Astrocyte of the spinal cord (primary cell): Measurements from ENCODE around the gene SHQ1.

Source experiments
- DNase-seq: peaks from one replicate; pipeline ENCODE4 v3.0.0; 2011; ENCODE audit warnings: low read depth, low spot score
- H3K4me3 ChIP-seq: 2 replicates; pipeline ENCODE4 v1.5.1; 2011; ENCODE audit warnings: low read depth, mild to moderate bottlenecking, low read length, moderate library complexity
- in situ Hi-C: cut with HindIII; loops from 2 replicates; pipeline ENCODE4 v1.10.0; 2017; ENCODE audit warnings: low sequenced_read_pairs
- TF ChIP-seq, protein P1 (sequence below): IDR thresholded peaks from 2 replicates; pipeline ENCODE4 v1.5.1; 2012; ENCODE audit warnings: low read depth, mild to moderate bottlenecking, low read length, inconsistent platforms

SHQ1 gene

DNA sequence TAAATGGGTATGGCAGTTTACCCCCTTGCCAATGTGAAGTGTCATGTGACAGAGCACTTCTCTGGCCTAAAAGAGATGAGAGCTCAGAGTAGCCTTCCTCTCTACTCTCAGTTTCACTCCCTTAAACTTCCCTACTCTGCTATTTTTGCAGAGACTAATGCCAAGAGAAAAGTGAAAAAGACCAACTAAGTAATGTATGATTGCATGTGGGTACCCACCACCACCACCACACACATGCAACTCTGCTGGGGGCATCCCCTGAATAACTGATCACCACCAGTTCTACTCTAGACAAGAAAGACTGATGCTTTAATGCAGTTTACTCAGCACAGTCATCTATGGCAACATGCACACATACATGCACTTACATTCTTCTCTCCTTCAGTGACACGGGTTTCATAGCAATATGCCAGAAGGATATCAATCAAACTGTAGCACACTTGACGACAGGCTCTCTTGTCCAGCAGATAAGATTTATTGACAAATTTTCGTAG, 31.3 kb downstream of the SHQ1 start:
- TF ChIP-seq, protein P1, sequence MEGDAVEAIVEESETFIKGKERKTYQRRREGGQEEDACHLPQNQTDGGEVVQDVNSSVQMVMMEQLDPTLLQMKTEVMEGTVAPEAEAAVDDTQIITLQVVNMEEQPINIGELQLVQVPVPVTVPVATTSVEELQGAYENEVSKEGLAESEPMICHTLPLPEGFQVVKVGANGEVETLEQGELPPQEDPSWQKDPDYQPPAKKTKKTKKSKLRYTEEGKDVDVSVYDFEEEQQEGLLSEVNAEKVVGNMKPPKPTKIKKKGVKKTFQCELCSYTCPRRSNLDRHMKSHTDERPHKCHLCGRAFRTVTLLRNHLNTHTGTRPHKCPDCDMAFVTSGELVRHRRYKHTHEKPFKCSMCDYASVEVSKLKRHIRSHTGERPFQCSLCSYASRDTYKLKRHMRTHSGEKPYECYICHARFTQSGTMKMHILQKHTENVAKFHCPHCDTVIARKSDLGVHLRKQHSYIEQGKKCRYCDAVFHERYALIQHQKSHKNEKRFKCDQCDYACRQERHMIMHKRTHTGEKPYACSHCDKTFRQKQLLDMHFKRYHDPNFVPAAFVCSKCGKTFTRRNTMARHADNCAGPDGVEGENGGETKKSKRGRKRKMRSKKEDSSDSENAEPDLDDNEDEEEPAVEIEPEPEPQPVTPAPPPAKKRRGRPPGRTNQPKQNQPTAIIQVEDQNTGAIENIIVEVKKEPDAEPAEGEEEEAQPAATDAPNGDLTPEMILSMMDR = no peak
- in situ Hi-C loops = no loop called here
- H3K4me3 ChIP-seq = no peak overlapping the region
- DNase-seq = no peak

DNA sequence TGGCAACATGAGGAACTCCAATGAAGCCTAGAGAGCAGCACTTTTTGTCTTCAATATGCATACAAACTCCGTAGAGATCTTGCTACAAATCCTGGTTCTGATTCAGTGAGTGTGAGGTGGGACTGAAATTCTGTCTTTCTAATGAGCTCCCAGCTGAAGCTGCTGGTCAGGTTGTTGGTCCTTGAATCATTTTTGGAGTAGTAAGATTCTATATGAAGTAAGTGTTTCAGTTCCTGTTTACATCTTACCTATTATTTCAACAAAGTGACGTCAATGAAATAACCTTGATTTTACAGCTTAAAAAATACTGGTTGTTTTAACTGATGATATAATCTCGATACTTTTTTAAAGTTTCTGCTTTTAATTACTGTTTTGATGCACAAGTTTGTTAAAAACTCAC, 33.9 kb downstream of the SHQ1 start:
- in situ Hi-C loops = no loop called here
- H3K4me3 ChIP-seq = no peak overlapping the region
- no peak for DNase-seq
- TF ChIP-seq, protein P1 = no peak

DNA sequence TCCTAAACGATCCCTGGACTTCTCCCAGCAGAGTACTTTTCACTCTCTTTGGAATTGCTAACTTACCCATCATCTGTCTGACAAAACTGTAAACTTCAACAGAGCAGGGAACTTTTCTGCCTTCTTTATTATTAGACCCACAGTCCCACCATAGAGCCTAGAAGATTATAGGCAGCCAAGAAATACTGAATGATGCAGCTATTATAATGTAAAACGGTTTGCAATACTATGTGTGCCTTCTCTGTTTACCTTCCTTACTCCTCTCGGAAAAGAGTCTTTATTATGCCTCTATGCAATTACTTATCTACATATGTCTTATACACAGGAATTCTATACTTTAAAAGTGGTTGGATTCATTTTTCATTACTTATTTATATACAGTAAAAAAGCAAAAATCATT, 36.0 kb downstream of the SHQ1 start:
- in situ Hi-C loops = no loop called here
- H3K4me3 ChIP-seq = no peak overlapping the region
- DNase-seq = no peak
- TF ChIP-seq, protein P1 = no peak

- in situ Hi-C loops = no loop called here
- H3K4me3 ChIP-seq = no peak overlapping the region
- TF ChIP-seq, protein P1 = no peak
- no peak for DNase-seq
Measured at GRCh38 chr3:72811571-72811970, 36.7 kb downstream of the SHQ1 start.

GRCh38 chr3:72810659-72811434, 37.4 kb downstream of the SHQ1 start:
- in situ Hi-C loops = no loop called here
- TF ChIP-seq, protein P1 = no peak
- no peak for DNase-seq
- no peak overlapping the region for H3K4me3 ChIP-seq

DNA sequence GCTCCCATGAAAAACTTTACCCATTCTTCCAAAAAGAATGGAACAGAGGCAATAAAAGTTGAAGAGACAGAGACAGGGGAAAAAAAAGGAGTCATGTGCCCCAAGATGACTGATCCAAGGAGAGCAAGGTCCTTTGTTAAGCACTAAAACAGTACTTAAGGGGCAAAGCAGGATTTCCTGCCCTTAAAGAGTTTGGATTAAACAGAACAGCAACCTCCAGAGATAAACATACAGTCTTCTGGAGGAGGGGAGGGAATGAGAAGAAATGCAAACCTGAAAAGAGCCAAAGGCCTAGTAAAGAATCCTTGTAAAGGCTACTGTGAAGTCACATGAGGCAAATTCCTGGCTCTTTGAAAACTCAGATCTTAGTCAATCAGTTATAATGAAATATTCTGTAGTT, 38.2 kb downstream of the SHQ1 start:
- TF ChIP-seq, protein P1 = no peak
- no peak for DNase-seq
- in situ Hi-C loops = no loop called here
- no peak overlapping the region for H3K4me3 ChIP-seq
